Liver (tissue), 9 donors: ENCODE data around the gene CELSR2. TPM values are rescaled to one million over a fixed set of nuclear protein-coding genes. Genes with fewer than 3 reads are reported as not detected.

Experiments used
- DNase-seq: peaks from one replicate; pipeline ENCODE4 v3.0.0-alpha.2; 2017; ENCODE audit warnings: low spot score
- H3K27ac ChIP-seq, 2 donors: one replicate each; pipeline ENCODE4 v1.7.0; 2013; ENCODE audit warnings: inconsistent platforms in 2 of 2, low read length in 2 of 2, control low read depth in 1 of 2, low read depth in 1 of 2, mild to moderate bottlenecking in 1 of 2
- H3K27me3 ChIP-seq, 4 donors: one replicate each; pipeline versions ENCODE4 v1.6.1 to v1.7.0; 2013; ENCODE audit warnings: low read length in 3 of 4, inconsistent platforms in 1 of 4, mild to moderate bottlenecking in 1 of 4, moderate library complexity in 1 of 4; ENCODE audit not compliant: control insufficient read depth in 4 of 4, insufficient read depth in 4 of 4
- H3K36me3 ChIP-seq, 4 donors: one replicate each; pipeline versions ENCODE4 v1.6.1 to v1.7.0; 2013; ENCODE audit warnings: low read length in 3 of 4, mild to moderate bottlenecking in 3 of 4, low read depth in 1 of 4, moderate library complexity in 1 of 4; ENCODE audit not compliant: control insufficient read depth in 4 of 4, insufficient read depth in 3 of 4
- H3K4me1 ChIP-seq, 4 donors: one replicate each; pipeline versions ENCODE4 v1.6.1 to v1.7.0; 2013; ENCODE audit warnings: low read length in 3 of 4, mild to moderate bottlenecking in 3 of 4, moderate library complexity in 1 of 4; ENCODE audit not compliant: control insufficient read depth in 4 of 4, insufficient read depth in 4 of 4
- H3K4me3 ChIP-seq, 3 donors: one replicate each; pipeline versions ENCODE4 v1.6.1 to v1.7.0; 2013; ENCODE audit warnings: low read length in 3 of 3, control low read depth in 1 of 3, low read depth in 1 of 3, mild to moderate bottlenecking in 1 of 3
- H3K9ac ChIP-seq, 2 donors: one replicate each; pipeline ENCODE4 v1.7.0; 2013; ENCODE audit warnings: low read length in 2 of 2, mild to moderate bottlenecking in 2 of 2, moderate library complexity in 2 of 2, control low read depth in 1 of 2, low read depth in 1 of 2
- H3K9me3 ChIP-seq, 4 donors: one replicate each; pipeline versions ENCODE4 v1.6.1 to v1.7.0; 2013; ENCODE audit warnings: low read length in 3 of 4; ENCODE audit not compliant: control insufficient read depth in 4 of 4
- EGR1 ChIP-seq, 2 donors: IDR thresholded peaks; 2 replicates each; pipeline ENCODE4 v1.6.1; 2016 to 2018; ENCODE audit warnings: antibody characterized with exemption in 2 of 2, low read depth in 2 of 2
- FOXA1 ChIP-seq: IDR thresholded peaks from 2 replicates; pipeline ENCODE4 v1.6.1; 2016; ENCODE audit warnings: antibody characterized with exemption
- FOXA2 ChIP-seq: IDR thresholded peaks from 2 replicates; pipeline ENCODE4 v1.6.1; 2016; ENCODE audit warnings: antibody characterized with exemption
- GABPA ChIP-seq, 2 donors: IDR thresholded peaks in 1 of 2; conservative IDR thresholded peaks in 1 of 2; 2 replicates each; pipeline ENCODE4 v1.6.1; 2016; ENCODE audit warnings: antibody characterized with exemption in 2 of 2, mild to moderate bottlenecking in 1 of 2, moderate library complexity in 1 of 2
- HNF4A ChIP-seq, 2 donors: conservative IDR thresholded peaks; 2 replicates each; pipeline ENCODE4 v1.6.1; 2016; ENCODE audit warnings: antibody characterized with exemption in 2 of 2, mild to moderate bottlenecking in 2 of 2
- HNF4G ChIP-seq: IDR thresholded peaks from 2 replicates; pipeline ENCODE4 v1.6.1; 2016; ENCODE audit warnings: antibody characterized with exemption
- JUND ChIP-seq, 2 donors: IDR thresholded peaks; 2 replicates each; pipeline ENCODE4 v1.6.1; 2016; ENCODE audit warnings: antibody characterized with exemption in 2 of 2
- NR2F2 ChIP-seq: IDR thresholded peaks from 2 replicates; pipeline ENCODE4 v1.6.1; 2016; ENCODE audit warnings: antibody characterized with exemption
- RAD21 ChIP-seq, 2 donors: IDR thresholded peaks; 2 replicates each; pipeline ENCODE4 v1.6.1; 2016; ENCODE audit warnings: antibody characterized with exemption in 2 of 2, mild to moderate bottlenecking in 2 of 2
- RXRA ChIP-seq, 2 donors: IDR thresholded peaks; 2 replicates each; pipeline ENCODE4 v1.6.1; 2017 to 2018; ENCODE audit warnings: antibody characterized with exemption in 2 of 2, mild to moderate bottlenecking in 1 of 2
- SP1 ChIP-seq: IDR thresholded peaks from 2 replicates; pipeline ENCODE4 v1.6.1; 2018; ENCODE audit warnings: antibody characterized with exemption, mild to moderate bottlenecking
- TAF1 ChIP-seq: conservative IDR thresholded peaks from 2 replicates; pipeline ENCODE4 v1.6.1; 2016; ENCODE audit warnings: antibody characterized with exemption, mild to moderate bottlenecking
- YY1 ChIP-seq: IDR thresholded peaks from 2 replicates; pipeline ENCODE4 v1.6.1; 2016; ENCODE audit warnings: antibody characterized with exemption, mild to moderate bottlenecking
- WGBS: extraction: QIAGEN DNeasy Blood & Tissue Kit; methylation state at CpG from one replicate; pipeline ENCODE4 v1.1.7; 2013; 5-methylcytosine and 5-hydroxymethylcytosine counted together
- polyA plus RNA-seq, 2 donors: library from polyadenylated mRNA; stranded (reverse) in 1 of 2; unstranded in 1 of 2; fragments of 200-250 nt in 1 of 2; fragments of >200 nt in 1 of 2; fragmentation: Nextera tagmentation in 1 of 2; extraction: Ambion mirVana in 1 of 2; gene quantifications; one replicate each; pipeline versions ENCODE4 v1.2.1 to v1.2.3, GENCODE V29; 2013 to 2015
- total RNA-seq, 2 donors: library from RNA; depleted of rRNA; stranded (reverse); fragments of >200 nt; gene quantifications; one replicate each; pipeline ENCODE4 v1.2.3, GENCODE V29; 2014
- TF ChIP-seq, protein P1 (sequence below): IDR thresholded peaks from 2 replicates; pipeline ENCODE4 v1.6.1; 2016; ENCODE audit warnings: antibody characterized with exemption, mild to moderate bottlenecking
- TF ChIP-seq, protein P2 (sequence below): IDR thresholded peaks from 2 replicates; pipeline ENCODE4 v1.6.1; 2016; ENCODE audit warnings: antibody characterized with exemption
- TF ChIP-seq, protein P3 (sequence below): IDR thresholded peaks from 2 replicates; pipeline ENCODE4 v1.6.1; 2016; ENCODE audit warnings: antibody characterized with exemption
- TF ChIP-seq, protein P4 (sequence below): IDR thresholded peaks from 2 replicates; pipeline ENCODE4 v1.6.1; 2016; ENCODE audit warnings: antibody characterized with exemption
- TF ChIP-seq, protein P5 (sequence below): fragments of 150-350 bp; IDR thresholded peaks from 2 replicates; pipeline ENCODE4 v1.5.1; 2017; ENCODE audit warnings: improper control_type of control experiment, low read depth, low read length; ENCODE audit not compliant: missing input control
- donor health status: healthy.
- donor health status: healthy.
- donor health status: healthy.
- donor health status: healthy.
- donor health status: healthy.

Gene CELSR2
- total and polyA plus RNA-seq, 4 donors = 0.73 to 1.6 (median 1.2) TPM

DNA sequence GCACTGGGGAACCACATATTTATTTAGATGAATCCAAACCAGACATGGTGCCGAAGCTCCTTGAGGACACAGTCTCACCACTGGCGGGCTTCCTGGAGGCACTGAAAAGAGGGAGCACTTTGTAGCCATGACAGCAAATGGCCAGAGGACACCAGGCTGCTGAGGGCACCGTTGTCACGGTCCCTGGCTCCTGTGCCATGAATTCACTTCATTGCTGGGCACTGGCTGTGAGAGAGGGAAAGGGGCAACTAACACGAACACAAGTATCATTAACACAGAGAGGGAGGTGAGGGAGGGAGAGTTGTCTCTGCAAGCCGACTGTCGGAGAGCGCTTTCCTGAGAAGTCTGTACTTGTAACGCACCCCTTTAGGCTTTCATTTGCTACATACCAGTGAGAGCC is 43.0 kb downstream of the CELSR2 start:
- Histone ChIP-seq H3K36me3 (no peaks in the 10 kb centered on the region), H3K9me3 (no peaks in the 10 kb centered on the region), H3K4me1 (no peaks in the 10 kb centered on the region), H3K9ac (no peak overlapping the region), H3K27ac (no peak overlapping the region), H3K4me3 (no peak overlapping the region), H3K27me3 (no peaks in the 10 kb centered on the region)
- no peak for TF ChIP-seq RAD21 (IDR thresholded peaks at IDR 0.05)
- no peak for DNase-seq
- WGBS = 82% methylated on average over 9 of the region's 9 CpGs

DNA sequence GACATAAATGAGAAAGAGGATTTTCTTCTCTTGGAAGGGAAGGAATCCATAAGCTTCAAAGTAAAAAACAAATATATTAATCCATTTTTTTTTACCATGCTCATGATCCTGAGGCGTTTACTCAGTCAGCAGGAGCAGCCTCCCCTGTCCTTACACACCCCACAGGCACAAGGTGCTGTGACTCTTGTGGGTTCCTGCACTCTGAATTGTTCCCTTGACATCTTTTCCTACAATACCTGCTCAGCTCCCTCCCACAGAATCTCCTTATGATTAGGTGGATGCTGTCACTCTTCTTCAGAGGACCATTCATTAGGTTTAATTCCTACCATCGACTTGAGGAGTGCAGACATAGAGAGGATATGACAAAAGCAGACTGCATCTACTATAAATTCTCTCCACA is 43.7 kb downstream of the CELSR2 start:
- Histone ChIP-seq H3K4me3 (no peak overlapping the region), H3K36me3 (no peaks in the 10 kb centered on the region), H3K27me3 (no peaks in the 10 kb centered on the region), H3K4me1 (no peaks in the 10 kb centered on the region), H3K27ac (no peak overlapping the region), H3K9ac (no peak overlapping the region), H3K9me3 (no peaks in the 10 kb centered on the region)
- 78% methylated on average over 2 of the region's 2 CpGs for WGBS
- no peak for DNase-seq
- no peak for TF ChIP-seq NR2F2
- TF ChIP-seq FOXA2 = no peak
- no peak for TF ChIP-seq JUND (IDR thresholded peaks at IDR 0.05)
- no peak for TF ChIP-seq HNF4G
- TF ChIP-seq, protein P1, sequence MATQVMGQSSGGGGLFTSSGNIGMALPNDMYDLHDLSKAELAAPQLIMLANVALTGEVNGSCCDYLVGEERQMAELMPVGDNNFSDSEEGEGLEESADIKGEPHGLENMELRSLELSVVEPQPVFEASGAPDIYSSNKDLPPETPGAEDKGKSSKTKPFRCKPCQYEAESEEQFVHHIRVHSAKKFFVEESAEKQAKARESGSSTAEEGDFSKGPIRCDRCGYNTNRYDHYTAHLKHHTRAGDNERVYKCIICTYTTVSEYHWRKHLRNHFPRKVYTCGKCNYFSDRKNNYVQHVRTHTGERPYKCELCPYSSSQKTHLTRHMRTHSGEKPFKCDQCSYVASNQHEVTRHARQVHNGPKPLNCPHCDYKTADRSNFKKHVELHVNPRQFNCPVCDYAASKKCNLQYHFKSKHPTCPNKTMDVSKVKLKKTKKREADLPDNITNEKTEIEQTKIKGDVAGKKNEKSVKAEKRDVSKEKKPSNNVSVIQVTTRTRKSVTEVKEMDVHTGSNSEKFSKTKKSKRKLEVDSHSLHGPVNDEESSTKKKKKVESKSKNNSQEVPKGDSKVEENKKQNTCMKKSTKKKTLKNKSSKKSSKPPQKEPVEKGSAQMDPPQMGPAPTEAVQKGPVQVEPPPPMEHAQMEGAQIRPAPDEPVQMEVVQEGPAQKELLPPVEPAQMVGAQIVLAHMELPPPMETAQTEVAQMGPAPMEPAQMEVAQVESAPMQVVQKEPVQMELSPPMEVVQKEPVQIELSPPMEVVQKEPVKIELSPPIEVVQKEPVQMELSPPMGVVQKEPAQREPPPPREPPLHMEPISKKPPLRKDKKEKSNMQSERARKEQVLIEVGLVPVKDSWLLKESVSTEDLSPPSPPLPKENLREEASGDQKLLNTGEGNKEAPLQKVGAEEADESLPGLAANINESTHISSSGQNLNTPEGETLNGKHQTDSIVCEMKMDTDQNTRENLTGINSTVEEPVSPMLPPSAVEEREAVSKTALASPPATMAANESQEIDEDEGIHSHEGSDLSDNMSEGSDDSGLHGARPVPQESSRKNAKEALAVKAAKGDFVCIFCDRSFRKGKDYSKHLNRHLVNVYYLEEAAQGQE = no peak
- TF ChIP-seq RXRA (IDR thresholded peaks at IDR 0.05) = no peak
- TF ChIP-seq, protein P2, sequence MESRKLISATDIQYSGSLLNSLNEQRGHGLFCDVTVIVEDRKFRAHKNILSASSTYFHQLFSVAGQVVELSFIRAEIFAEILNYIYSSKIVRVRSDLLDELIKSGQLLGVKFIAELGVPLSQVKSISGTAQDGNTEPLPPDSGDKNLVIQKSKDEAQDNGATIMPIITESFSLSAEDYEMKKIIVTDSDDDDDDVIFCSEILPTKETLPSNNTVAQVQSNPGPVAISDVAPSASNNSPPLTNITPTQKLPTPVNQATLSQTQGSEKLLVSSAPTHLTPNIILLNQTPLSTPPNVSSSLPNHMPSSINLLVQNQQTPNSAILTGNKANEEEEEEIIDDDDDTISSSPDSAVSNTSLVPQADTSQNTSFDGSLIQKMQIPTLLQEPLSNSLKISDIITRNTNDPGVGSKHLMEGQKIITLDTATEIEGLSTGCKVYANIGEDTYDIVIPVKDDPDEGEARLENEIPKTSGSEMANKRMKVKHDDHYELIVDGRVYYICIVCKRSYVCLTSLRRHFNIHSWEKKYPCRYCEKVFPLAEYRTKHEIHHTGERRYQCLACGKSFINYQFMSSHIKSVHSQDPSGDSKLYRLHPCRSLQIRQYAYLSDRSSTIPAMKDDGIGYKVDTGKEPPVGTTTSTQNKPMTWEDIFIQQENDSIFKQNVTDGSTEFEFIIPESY = no peak
- TF ChIP-seq HNF4A (conservative IDR thresholded peaks at IDR 0.05) = no peak
- TF ChIP-seq RAD21 (IDR thresholded peaks at IDR 0.05) = no peak
- no peak for TF ChIP-seq SP1
- no peak for TF ChIP-seq FOXA1
- no peak for TF ChIP-seq GABPA (IDR thresholded peaks at IDR 0.05 in 1 of 2, conservative IDR thresholded peaks at IDR 0.05 in 1 of 2)
- TF ChIP-seq TAF1 = no peak
- TF ChIP-seq, protein P3, sequence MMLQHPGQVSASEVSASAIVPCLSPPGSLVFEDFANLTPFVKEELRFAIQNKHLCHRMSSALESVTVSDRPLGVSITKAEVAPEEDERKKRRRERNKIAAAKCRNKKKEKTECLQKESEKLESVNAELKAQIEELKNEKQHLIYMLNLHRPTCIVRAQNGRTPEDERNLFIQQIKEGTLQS = no peak
- TF ChIP-seq YY1 = no peak
- TF ChIP-seq, protein P4, sequence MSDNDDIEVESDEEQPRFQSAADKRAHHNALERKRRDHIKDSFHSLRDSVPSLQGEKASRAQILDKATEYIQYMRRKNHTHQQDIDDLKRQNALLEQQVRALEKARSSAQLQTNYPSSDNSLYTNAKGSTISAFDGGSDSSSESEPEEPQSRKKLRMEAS = no peak
- no peak for TF ChIP-seq EGR1 (IDR thresholded peaks at IDR 0.05; ENCODE audit: low read depth in 2 of 2)
- TF ChIP-seq, protein P5, sequence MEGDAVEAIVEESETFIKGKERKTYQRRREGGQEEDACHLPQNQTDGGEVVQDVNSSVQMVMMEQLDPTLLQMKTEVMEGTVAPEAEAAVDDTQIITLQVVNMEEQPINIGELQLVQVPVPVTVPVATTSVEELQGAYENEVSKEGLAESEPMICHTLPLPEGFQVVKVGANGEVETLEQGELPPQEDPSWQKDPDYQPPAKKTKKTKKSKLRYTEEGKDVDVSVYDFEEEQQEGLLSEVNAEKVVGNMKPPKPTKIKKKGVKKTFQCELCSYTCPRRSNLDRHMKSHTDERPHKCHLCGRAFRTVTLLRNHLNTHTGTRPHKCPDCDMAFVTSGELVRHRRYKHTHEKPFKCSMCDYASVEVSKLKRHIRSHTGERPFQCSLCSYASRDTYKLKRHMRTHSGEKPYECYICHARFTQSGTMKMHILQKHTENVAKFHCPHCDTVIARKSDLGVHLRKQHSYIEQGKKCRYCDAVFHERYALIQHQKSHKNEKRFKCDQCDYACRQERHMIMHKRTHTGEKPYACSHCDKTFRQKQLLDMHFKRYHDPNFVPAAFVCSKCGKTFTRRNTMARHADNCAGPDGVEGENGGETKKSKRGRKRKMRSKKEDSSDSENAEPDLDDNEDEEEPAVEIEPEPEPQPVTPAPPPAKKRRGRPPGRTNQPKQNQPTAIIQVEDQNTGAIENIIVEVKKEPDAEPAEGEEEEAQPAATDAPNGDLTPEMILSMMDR = no peak
